ENCODE data around the gene CRYGN.

Gene CRYGN

GRCh38 chr7:151425670-151426440, 14.1 kb downstream of the CRYGN start:
- DNase-seq = no peak

GRCh38 chr7:151424799-151425198, 15.1 kb downstream of the CRYGN start:
- no peak for DNase-seq

GRCh38 chr7:151423936-151424335, 16.0 kb downstream of the CRYGN start:
- no peak for DNase-seq

- DNase-seq = no peak
Observed at GRCh38 chr7:151423226-151423625, 16.7 kb downstream of the CRYGN start.

- no peak for DNase-seq
Observed at GRCh38 chr7:151422212-151422611, 17.7 kb downstream of the CRYGN start.

GRCh38 chr7:151420144-151420543, 19.8 kb downstream of the CRYGN start:
- DNase-seq = no peak

GRCh38 chr7:151416941-151417315, 23.0 kb downstream of the CRYGN start:
- DNase-seq = no peak

GRCh38 chr7:151416112-151416940, 23.6 kb downstream of the CRYGN start:
- DNase-seq = no peak

- DNase-seq = no peak
Observed at GRCh38 chr7:151415375-151416105, 24.4 kb downstream of the CRYGN start.

GRCh38 chr7:151413241-151413640, 26.7 kb downstream of the CRYGN start:
- no peak for DNase-seq

GRCh38 chr7:151412318-151412717, 27.6 kb downstream of the CRYGN start:
- no peak for DNase-seq

GRCh38 chr7:151411551-151411950, 28.4 kb downstream of the CRYGN start:
- DNase-seq = peak; percentile 84

- DNase-seq = no peak
Observed at GRCh38 chr7:151410405-151411390, 29.2 kb downstream of the CRYGN start.

GRCh38 chr7:151409667-151410404, 30.1 kb downstream of the CRYGN start, which contains the start of gene WDR86:
WDR86 (minus strand) TSS chr7:151410038; CDS start chr7:151409589, 449 bp downstream.
- DNase-seq = no peak

- DNase-seq = peak; percentile 49
Observed at GRCh38 chr7:151408839-151409666, 30.9 kb downstream of the CRYGN start.

GRCh38 chr7:151408498-151408838, 31.5 kb downstream of the CRYGN start:
- no peak for DNase-seq

- DNase-seq = no peak
Observed at GRCh38 chr7:151406886-151407583, 32.9 kb downstream of the CRYGN start.

- no peak for DNase-seq
Observed at GRCh38 chr7:151406051-151406875, 33.7 kb downstream of the CRYGN start.

GRCh38 chr7:151405588-151405987, 34.4 kb downstream of the CRYGN start:
- no peak for DNase-seq

All from RPMI8226 (cell line).